SK-N-SH treated with all-trans-retinoic acid at 6 μM for 48 hours (cell line): ENCODE results near the gene HMCN2.

Experiments
- ATAC-seq: fragments of 200-7000 bp; cut with Tn5 transposase; 3 replicates; pipeline ENCODE4 v1.9.1; 2020; ENCODE audit warnings: mild to moderate bottlenecking, moderate library complexity
- ARNTL ChIP-seq: fragments of 450-650 bp; formaldehyde crosslinking; IDR thresholded peaks from 2 replicates; pipeline ENCODE4 v1.5.0; 2020; ENCODE audit warnings: low read depth, mild to moderate bottlenecking, moderate library complexity, borderline replicate concordance
- BACH2 ChIP-seq: fragments of 250-450 bp; sonication (Bioruptor Pico); IDR thresholded peaks from 2 replicates; pipeline ENCODE4 v1.9.0; 2021; ENCODE audit warnings: mild to moderate bottlenecking, borderline replicate concordance
- CREB5 ChIP-seq: fragments of 250-450 bp; sonication (Bioruptor Pico); IDR thresholded peaks from 2 replicates; pipeline ENCODE4 v1.5.1; 2020; ENCODE audit warnings: low read depth, mild to moderate bottlenecking, moderate library complexity
- CSDC2 ChIP-seq: fragments of 250-450 bp; sonication (Bioruptor Pico); IDR thresholded peaks from 2 replicates; pipeline ENCODE4 v1.5.0; 2020; ENCODE audit warnings: mild to moderate bottlenecking, moderate library complexity
- CSRNP3 ChIP-seq: fragments of 250-450 bp; sonication (Bioruptor Pico); IDR thresholded peaks from 2 replicates; pipeline ENCODE4 v1.5.1; 2021; ENCODE audit warnings: mild to moderate bottlenecking, moderate library complexity
- ESRRG ChIP-seq: fragments of 250-450 bp; sonication (Bioruptor Pico); IDR thresholded peaks from 2 replicates; pipeline ENCODE4 v1.6.1; 2021; ENCODE audit warnings: mild to moderate bottlenecking
- GLIS3 ChIP-seq: fragments of 250-450 bp; sonication (Bioruptor Pico); IDR thresholded peaks from 2 replicates; pipeline ENCODE4 v1.5.0; 2020; ENCODE audit warnings: mild to moderate bottlenecking, moderate library complexity
- ISL1 ChIP-seq: fragments of 250-450 bp; sonication (Bioruptor Pico); IDR thresholded peaks from 2 replicates; pipeline ENCODE4 v2.1.2; 2022; ENCODE audit warnings: mild to moderate bottlenecking, moderate library complexity
- OSR1 ChIP-seq: fragments of 250-450 bp; sonication (Bioruptor Pico); IDR thresholded peaks from 2 replicates; pipeline ENCODE4 v1.8.0; 2022; ENCODE audit warnings: moderate library complexity, mild to moderate bottlenecking, inconsistent platforms
- PATZ1 ChIP-seq: fragments of 250-450 bp; sonication (Bioruptor Pico); IDR thresholded peaks from 2 replicates; pipeline ENCODE4 v1.8.0; 2020; ENCODE audit warnings: mild to moderate bottlenecking, moderate library complexity, borderline replicate concordance
- POU6F1 ChIP-seq: fragments of 250-450 bp; sonication (Bioruptor Pico); IDR thresholded peaks from 2 replicates; pipeline ENCODE4 v1.8.0; 2021; ENCODE audit warnings: low read depth, mild to moderate bottlenecking, moderate library complexity, borderline replicate concordance
- PPARA ChIP-seq: fragments of 250-450 bp; sonication (Bioruptor Pico); IDR thresholded peaks from 2 replicates; pipeline ENCODE4 v1.5.0; 2020; ENCODE audit warnings: mild to moderate bottlenecking, borderline replicate concordance
- RARB ChIP-seq: fragments of 250-450 bp; sonication (Bioruptor Pico); IDR thresholded peaks from 2 replicates; pipeline ENCODE4 v1.8.0; 2021; ENCODE audit warnings: mild to moderate bottlenecking, moderate library complexity
- SNAI2 ChIP-seq: fragments of 250-450 bp; sonication (Bioruptor Pico); IDR thresholded peaks from 2 replicates; pipeline ENCODE4 v1.5.0; 2020; ENCODE audit warnings: mild to moderate bottlenecking, moderate library complexity
- TCF4 ChIP-seq: fragments of 250-450 bp; sonication (Bioruptor Pico); IDR thresholded peaks from 2 replicates; pipeline ENCODE4 v1.8.0; 2021; ENCODE audit warnings: mild to moderate bottlenecking, moderate library complexity, borderline replicate concordance
- TOX ChIP-seq: fragments of 250-450 bp; sonication (Bioruptor Pico); IDR thresholded peaks from 2 replicates; pipeline ENCODE4 v1.8.0; 2021; ENCODE audit warnings: mild to moderate bottlenecking, moderate library complexity, borderline replicate concordance
- ZC3H10 ChIP-seq: fragments of 250-450 bp; sonication (Bioruptor Pico); IDR thresholded peaks from 2 replicates; pipeline ENCODE4 v1.5.1; 2021; ENCODE audit warnings: mild to moderate bottlenecking, moderate library complexity
- ZFP3 ChIP-seq: fragments of 250-450 bp; sonication (Bioruptor Pico); IDR thresholded peaks from 2 replicates; pipeline ENCODE4 v1.5.0; 2020; ENCODE audit warnings: mild to moderate bottlenecking, moderate library complexity
- ZFP30 ChIP-seq: fragments of 450-650 bp; formaldehyde crosslinking; IDR thresholded peaks from 2 replicates; pipeline ENCODE4 v1.5.0; 2022; ENCODE audit warnings: mild to moderate bottlenecking, moderate library complexity
- ZNF70 ChIP-seq: fragments of 450-650 bp; formaldehyde crosslinking; IDR thresholded peaks from 2 replicates; pipeline ENCODE4 v1.5.0; 2020; ENCODE audit warnings: mild to moderate bottlenecking, moderate library complexity
- ZNF8 ChIP-seq: fragments of 450-650 bp; formaldehyde crosslinking; IDR thresholded peaks from 2 replicates; pipeline ENCODE4 v1.5.0; 2020; ENCODE audit warnings: mild to moderate bottlenecking, moderate library complexity

HMCN2 gene

GRCh38 chr9:130448771-130449603 is 183.4 kb downstream of the HMCN2 start (continued):
- TF ChIP-seq CSRNP3 (CRISPR knock-in tag), result no peak
- TF ChIP-seq OSR1, result no peak
- TF ChIP-seq ESRRG, result no peak

- no peak for ATAC-seq
Observed at GRCh38 chr9:130450344-130451003, 184.9 kb downstream of the HMCN2 start.

GRCh38 chr9:130451004-130451390 is 185.4 kb downstream of the HMCN2 start:
- no peak for ATAC-seq
- TF ChIP-seq CREB5 (CRISPR knock-in tag) (no peak), TCF4 (CRISPR knock-in tag) (no peak), OSR1 (no peak), POU6F1 (CRISPR knock-in tag) (no peak), TOX (CRISPR knock-in tag) (no peak), ZNF70 (CRISPR knock-in tag) (no peak)

More at GRCh38 chr9:130450344-130451003, 184.9 kb downstream of the HMCN2 start:
- TF ChIP-seq ZFP3 (CRISPR knock-in tag) (no peak), POU6F1 (CRISPR knock-in tag) (no peak), ZFP30 (CRISPR knock-in tag) (no peak), ZC3H10 (no peak), GLIS3 (CRISPR knock-in tag) (no peak), CSDC2 (CRISPR knock-in tag) (no peak), TOX (CRISPR knock-in tag) (no peak), PATZ1 (CRISPR knock-in tag) (no peak), ARNTL (CRISPR knock-in tag) (no peak), OSR1 (no peak), CSRNP3 (CRISPR knock-in tag) (no peak), ISL1 (no peak), CREB5 (CRISPR knock-in tag) (no peak), SNAI2 (no peak), RARB (CRISPR knock-in tag) (no peak), ZNF8 (CRISPR knock-in tag) (no peak), PPARA (no peak), ESRRG (no peak), BACH2 (CRISPR knock-in tag) (no peak), ZNF70 (CRISPR knock-in tag) (no peak)
